PC-3 (cell line): Measurements from ENCODE around the gene PHC2.

Source experiments
- CTCF ChIP-seq: fragments of 300-600 bp; sonication (generic); conservative IDR thresholded peaks from 2 replicates; pipeline ENCODE4 v1.5.1; 2017; ENCODE audit warnings: antibody characterized with exemption, low read depth, mild to moderate bottlenecking, low read length
- EZH2 ChIP-seq: fragments of 300-600 bp; sonication (generic); IDR thresholded peaks from one replicate; pipeline ENCODE4 v1.6.1; 2017; ENCODE audit warnings: antibody characterized with exemption, mild to moderate bottlenecking, low read length; ENCODE audit not compliant: unreplicated experiment
- EZH2phosphoT487 ChIP-seq: fragments of 300-600 bp; sonication (generic); IDR thresholded peaks from 2 replicates; pipeline ENCODE4 v1.6.1; 2018; ENCODE audit warnings: mild to moderate bottlenecking, antibody characterized with exemption, low read length, borderline replicate concordance

- no peak for TF ChIP-seq CTCF
- TF ChIP-seq EZH2phosphoT487: no peak
- TF ChIP-seq EZH2: no peak
These were observed 40.5 kb upstream of the PHC2 start for GRCh38 chr1:33471416-33471815.
